Vagina (tissue), 2 donors: ENCODE measurements around the gene DNAAF3.

Experiments
- CTCF ChIP-seq, 3 experiments: fragments of 450-650 bp in 2 of 3; fragments of 200-600 bp in 1 of 3; sonication (generic) in 1 of 3; IDR thresholded peaks; one replicate each; pipeline ENCODE4 v1.5.1; 2017 to 2019; ENCODE audit warnings: antibody characterized with exemption in 3 of 3, mild to moderate bottlenecking in 2 of 3, moderate library complexity in 2 of 3
- POLR2A ChIP-seq, 2 donors: fragments of 450-650 bp; IDR thresholded peaks; one replicate each; pipeline ENCODE4 v1.6.1; 2017; ENCODE audit warnings: antibody characterized with exemption in 2 of 2, mild to moderate bottlenecking in 2 of 2, moderate library complexity in 2 of 2
- POLR2AphosphoS5 ChIP-seq, 2 donors: sonication (generic); formaldehyde crosslinking; IDR thresholded peaks; one replicate each; pipeline ENCODE4 v1.9.0; 2017; ENCODE audit warnings: antibody characterized with exemption in 2 of 2, mild to moderate bottlenecking in 2 of 2, low read depth in 1 of 2; ENCODE audit not compliant: insufficient read depth in 1 of 2

- TF ChIP-seq POLR2A (IDR thresholded peaks at IDR 0.05) (no peak), CTCF (IDR thresholded peaks at IDR 0.05) (no peak), POLR2AphosphoS5 (IDR thresholded peaks at IDR 0.05; ENCODE audit: insufficient read depth in 1 of 2, low read depth in 1 of 2) (no peak)
Observed at GRCh38 chr19:55161571-55162322, 4.7 kb downstream of the DNAAF3 start.
